GM04504 (cell line): ENCODE results near the gene ALDOC.
A peak's percentile ranks its signal among the peaks of the same experiment; 100 is the strongest.

Experiments
- DNase-seq: peaks from one replicate; pipeline ENCODE4 v3.0.0-alpha.2; 2012; ENCODE audit warnings: low read depth

The ALDOC gene

DNA sequence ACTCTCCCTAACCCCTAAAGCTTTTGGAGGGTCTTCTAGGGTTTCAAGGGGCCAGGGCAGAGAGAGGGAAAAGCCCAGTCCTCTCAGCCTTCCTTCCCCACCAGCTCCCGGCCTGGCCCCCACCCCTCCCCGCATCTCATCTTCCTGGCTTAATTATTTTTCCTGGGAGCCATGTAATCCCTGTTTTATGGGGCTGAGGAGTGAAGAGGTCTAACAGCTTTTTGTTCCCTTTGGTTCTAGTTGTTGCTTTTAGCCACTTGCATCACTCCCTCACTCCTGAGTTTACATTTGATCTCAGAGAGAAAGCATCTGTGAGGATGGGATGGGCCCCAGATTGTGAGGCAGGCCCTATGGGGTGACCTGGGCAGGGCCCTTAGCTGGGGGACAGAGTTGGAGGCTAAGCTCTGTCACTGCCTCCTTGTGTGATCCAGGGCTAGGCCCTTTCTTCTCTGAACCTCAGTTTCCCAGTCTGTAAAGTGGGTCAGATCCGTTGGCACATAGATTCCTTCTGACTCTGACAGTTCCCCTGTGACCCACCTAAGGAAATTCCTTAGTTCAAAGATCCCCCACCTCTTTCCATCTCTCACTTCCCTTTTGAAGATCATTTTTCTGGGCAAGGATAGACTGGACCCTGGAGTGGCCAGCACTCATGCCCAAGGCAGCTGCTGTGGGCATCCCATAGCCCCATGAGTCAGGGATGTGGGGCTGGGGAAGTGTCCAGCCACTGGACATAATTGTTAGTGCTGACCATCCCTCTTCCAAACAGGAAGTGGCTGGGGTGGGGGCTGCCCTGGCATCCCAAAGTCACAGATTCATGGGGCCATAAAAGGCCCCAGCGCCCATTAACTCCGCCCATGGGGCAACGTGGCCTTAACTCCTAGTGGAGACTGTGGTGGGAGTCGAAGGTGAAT lies 44.4 kb downstream of the ALDOC start:
- DNase-seq: no peak

DNA sequence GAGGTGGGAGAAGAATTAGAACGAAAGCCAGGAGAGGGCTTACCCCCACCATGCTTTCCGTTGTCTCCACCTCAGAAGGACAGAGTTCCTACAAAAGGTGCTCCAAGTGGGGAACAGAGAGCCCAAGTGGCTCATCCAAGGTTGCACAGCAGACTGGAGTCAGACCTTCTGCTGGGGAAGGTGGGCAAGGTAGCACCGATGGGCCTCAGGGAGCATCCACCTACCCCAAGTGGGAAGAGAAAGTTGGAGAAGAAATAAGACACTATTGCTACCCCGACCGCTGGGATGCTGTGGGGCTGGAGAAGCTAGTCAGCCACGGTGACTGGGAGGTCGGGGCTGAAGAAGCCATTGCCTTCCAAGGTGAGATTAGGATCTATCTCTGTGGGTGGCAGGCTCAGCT lies 45.8 kb downstream of the ALDOC start:
- DNase-seq: no peak

DNA sequence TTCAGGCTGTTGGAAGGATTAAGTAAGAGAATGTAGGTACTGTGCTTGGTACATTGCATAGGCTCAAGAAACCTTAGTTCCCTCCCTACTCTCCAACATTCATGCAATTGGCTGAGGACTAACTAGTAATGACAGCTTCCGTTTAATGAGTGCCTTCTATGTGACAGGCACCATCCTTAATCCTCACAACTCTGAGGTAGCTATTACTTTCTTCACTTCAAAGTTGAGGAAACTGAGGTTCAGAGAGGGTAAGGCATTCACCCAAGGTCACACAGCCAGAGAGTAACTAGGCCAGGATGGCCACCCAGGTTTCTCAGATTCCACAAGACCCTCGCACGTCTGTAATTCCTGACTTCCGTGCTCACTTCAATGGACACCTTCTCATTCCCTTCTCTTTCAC lies 46.4 kb downstream of the ALDOC start:
- no peak for DNase-seq

DNA sequence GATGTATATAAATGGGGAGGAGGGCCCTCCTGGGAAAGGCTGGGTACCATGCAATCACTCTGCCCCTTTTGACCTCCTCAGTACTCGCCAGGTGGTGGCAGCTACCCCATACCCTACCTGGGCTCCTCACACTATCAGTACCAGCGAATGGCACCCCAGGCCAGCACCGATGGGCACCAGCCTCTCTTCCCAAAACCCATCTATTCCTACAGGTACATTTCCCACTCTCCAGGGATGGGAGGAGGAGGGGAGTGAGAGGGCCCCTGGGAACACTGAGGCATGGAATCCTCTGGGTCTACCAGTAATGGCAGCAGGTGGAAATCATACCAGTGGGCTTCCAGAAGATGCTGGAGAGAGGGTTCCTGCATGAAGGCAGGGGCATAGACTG lies 47.7 kb downstream of the ALDOC start:
- DNase-seq: no peak

DNA sequence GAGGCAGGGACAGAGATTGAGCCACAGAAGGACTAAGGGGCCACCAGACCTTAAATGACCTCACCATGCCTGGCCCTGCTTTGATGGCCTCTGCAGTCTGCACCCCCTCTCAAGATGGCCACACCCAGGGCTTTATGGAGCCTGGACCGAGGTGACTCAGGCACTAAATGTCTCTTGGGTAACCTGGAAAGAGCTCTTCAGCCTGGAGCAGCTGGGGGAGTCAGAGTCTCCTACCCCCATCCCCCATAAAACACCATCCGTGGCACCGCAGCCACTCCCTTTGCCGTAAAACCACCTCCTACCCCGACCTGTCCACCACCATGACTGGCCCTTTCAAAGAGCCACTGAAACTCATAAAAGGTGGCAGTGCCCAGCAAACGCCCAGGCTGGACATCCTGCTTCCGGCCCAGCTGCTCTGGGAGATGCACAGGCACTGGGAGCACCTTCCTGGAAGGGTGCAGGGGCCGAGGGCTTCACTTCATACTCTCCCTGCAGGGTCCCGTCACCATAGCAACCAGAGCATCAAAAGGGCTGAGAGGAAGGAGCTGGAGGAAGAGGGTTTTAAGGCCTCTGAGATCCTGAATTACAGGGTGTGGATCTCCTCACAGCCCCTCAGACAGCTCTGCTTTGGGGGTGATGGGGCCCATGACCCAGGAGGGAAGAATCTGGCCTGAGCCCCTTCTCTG lies 48.2 kb downstream of the ALDOC start:
- peak; percentile 23 for DNase-seq

DNA sequence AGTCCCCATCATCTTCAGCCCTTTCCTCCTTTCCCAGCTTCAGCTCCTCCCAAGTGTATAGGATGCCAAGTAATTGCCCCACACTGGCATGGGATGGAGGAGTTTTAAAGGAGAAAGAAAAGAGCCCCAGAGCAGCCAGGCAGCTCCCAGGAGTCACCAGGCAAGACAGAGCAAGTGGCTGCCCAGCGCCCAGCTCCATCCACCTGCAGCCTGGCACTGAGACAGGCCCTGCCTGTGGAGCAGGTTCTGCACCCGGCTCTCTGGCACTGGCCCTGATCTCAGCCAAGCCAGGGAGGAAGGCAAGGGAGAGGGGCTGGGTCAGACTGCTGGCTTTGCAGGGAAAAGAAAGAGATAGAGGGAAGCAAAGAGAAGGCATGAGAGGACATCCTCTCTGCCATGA lies 48.8 kb downstream of the ALDOC start:
- no peak for DNase-seq

DNA sequence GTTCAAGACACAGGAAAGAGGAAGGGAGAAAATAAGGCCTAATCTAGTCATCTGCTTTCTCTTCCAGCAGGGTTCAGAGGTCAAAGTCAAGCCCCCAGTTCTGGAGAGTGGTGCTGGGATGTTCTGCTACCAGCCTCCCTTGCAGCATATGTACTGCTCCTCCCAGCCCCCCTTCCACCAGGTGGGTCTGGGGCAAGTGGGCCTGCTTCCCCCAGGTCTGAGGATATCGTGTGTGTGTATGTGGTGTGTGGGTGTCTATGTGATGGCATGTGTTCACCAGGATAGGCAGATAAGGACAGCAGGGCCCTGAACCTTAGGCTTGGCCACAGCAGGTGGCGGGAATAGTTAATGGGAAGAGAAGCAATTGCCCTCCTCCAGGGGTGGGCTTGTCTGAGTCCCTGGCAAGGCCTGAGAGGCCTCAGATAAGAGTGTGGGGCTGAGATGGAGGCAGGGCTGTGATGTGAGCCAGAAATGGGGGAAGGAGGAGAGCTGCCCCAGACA lies 49.5 kb downstream of the ALDOC start:
- no peak for DNase-seq

DNA sequence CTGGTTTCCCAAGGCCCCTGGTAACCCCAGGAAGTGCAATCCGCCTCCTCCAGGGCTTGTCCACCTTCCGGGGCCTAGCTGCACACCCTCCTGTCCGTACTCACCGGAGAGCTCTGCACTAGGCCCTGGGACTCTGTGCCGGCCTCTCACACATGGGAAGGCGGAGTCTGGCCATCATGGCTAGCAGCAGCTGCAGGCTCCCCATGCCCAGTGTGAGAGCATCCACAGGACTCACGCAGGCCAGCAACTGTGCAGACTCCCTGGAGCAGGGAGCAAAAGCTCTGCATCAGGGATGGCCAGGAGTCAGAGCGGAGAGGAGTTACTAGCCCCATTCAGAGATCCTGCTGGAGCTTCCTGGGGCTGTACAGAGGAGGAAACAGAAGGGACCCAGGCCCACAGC lies 50.3 kb downstream of the ALDOC start:
- DNase-seq: no peak

DNA sequence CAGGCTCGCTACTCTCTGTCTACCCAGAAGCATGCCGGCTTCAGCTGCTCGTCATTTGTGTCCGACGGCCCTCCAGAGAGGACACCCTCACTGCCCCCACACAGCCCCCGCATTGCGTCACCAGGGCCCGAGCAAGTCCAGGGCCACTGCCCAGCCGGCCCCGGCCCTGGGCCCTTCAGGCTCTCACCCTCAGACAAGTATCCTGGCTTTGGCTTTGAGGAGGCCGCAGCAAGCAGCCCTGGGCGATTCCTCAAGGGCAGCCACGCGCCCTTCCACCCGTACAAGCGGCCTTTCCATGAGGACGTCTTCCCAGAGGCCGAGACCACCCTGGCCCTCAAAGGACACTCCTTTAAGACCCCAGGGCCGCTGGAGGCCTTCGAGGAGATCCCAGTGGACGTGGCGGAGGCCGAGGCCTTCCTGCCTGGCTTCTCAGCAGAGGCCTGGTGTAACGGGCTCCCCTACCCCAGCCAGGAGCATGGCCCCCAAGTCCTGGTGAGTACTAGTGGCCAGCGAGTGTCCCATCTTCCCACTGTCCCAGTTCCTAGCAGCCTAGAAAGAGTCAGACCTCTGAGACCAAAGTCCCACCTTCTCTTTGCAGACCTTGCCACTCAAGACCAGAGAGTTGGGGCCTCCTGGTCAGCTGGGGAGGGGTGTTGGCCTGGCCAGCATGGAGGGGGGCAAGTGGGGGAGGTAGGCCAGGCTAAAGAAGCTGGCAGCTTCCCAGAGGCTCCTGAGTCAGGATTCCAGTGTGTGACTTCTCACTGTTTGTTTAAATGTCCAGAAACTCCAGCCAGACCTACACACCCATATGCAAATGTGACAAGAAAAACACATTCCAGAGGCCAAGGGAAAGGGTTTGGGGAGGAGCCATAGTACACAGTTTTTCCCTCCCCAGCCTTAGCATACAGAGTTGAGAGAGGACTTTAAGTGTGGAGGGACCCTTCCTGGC lies 51.9 kb downstream of the ALDOC start:
- peak; percentile 38 for DNase-seq

DNA sequence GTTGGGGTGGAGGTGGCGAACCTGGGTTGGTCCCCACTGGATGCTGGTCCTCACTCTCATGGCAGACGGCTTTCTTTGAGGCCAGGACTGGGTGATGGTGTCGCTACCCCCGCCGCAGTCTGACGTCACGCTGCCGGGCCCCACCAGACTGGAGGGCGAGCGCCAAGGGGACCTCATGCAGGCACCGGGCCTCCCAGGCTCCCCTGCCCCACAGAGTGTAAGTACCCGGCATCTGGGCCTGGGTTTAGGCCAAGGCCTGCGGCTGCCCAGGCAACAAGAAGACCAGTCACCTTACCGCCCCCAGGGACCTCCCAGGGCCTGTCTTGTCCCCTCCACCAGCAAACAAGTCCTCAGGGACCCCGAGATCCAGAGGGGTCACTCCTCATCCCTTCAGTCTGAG lies 52.8 kb downstream of the ALDOC start:
- no peak for DNase-seq

DNA sequence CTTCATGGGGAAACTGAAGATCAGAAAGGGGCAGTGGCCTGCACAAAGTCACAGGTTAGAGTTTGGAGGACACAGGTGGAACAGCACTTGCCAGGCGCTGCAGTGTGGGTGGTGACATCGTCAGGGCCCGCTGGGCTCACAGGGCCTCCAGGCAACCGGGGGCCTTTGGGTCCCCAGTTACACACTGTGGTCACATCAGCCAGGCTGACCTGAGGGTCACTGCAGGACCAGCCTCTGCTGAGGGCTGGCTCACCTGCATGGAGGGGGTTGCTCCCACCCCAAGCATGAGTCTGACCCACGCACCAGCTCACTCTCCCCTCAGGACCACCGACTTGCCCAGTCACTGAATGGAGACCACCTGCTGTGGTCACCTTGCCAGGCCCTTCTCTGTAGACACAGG lies 53.5 kb downstream of the ALDOC start:
- DNase-seq: no peak
